H1 (cell line): ENCODE results near the gene RAD54L. TPM values are rescaled to one million over a fixed set of nuclear protein-coding genes. Genes with fewer than 3 reads are reported as not detected.

ENCODE experiments used
- CTCF ChIA-PET: fragments of 300-600 bp; sonication (Branson Sonifier 250); formaldehyde crosslinking; loops from one replicate; lab custom pipeline; 2021; ENCODE audit not compliant: partially characterized antibody; lab: Charles Lee
- POLR2A ChIA-PET: fragments of 300-600 bp; sonication (Branson Sonifier 250); formaldehyde crosslinking; loops from one replicate; lab custom pipeline; 2021; ENCODE audit warnings: inconsistent platforms; ENCODE audit not compliant: partially characterized antibody; lab: Charles Lee
- DNase-seq, 2 experiments: peaks; one replicate each; pipeline versions ENCODE4 v3.0.0 to v3.0.0-alpha.2; 2010 to 2022; ENCODE audit warnings: low spot score in 2 of 2, low read depth in 1 of 2, mixed read lengths in 1 of 2
- FAIRE-seq: peaks from 2 replicates; lab custom pipeline; 2011; peaks lifted over from hg19 to GRCh38; lab: Jason Lieb, UNC
- H2AFZ ChIP-seq: 2 replicates; pipeline ENCODE4 v1.8.1; 2012; ENCODE audit warnings: low read length, inconsistent platforms
- H2AK5ac ChIP-seq: 2 replicates; pipeline ENCODE4 v1.6.1; 2013; ENCODE audit warnings: low read depth, low read length
- H2BK120ac ChIP-seq: replicated peaks from 2 replicates; pipeline ENCODE3; 2013; ENCODE audit warnings: low read depth, low read length, inconsistent platforms
- H2BK12ac ChIP-seq: 2 replicates; pipeline ENCODE4 v1.6.1; 2013; ENCODE audit warnings: low read depth, low read length
- H2BK15ac ChIP-seq: 2 replicates; pipeline ENCODE4 v1.6.1; 2013; ENCODE audit warnings: low read length
- H2BK20ac ChIP-seq: 2 replicates; pipeline ENCODE4 v1.6.1; 2013; ENCODE audit warnings: low read length
- H2BK5ac ChIP-seq: 2 replicates; pipeline ENCODE4 v1.6.1; 2013; ENCODE audit warnings: low read depth, low read length
- H3K14ac ChIP-seq: 2 replicates; pipeline ENCODE4 v1.6.1; 2013; ENCODE audit warnings: inconsistent platforms; ENCODE audit not compliant: insufficient read length
- H3K18ac ChIP-seq: 2 replicates; pipeline ENCODE4 v1.6.1; 2013; ENCODE audit warnings: low read length; ENCODE audit errors: extremely low read depth
- H3K23ac ChIP-seq: 2 replicates; pipeline ENCODE4 v1.6.1; 2013; ENCODE audit warnings: inconsistent platforms; ENCODE audit not compliant: insufficient read length
- H3K23me2 ChIP-seq: 2 replicates; pipeline ENCODE4 v1.6.1; 2013; ENCODE audit warnings: low read depth, low read length
- H3K27ac ChIP-seq: 2 replicates; pipeline ENCODE4 v1.6.1; 2011; ENCODE audit warnings: low read depth, low read length, inconsistent platforms
- H3K27me3 ChIP-seq, 4 experiments: replicated peaks in 1 of 4; 1 replicate in 1 of 4; 2 replicates in 3 of 4; pipeline versions ENCODE4 v1.6.1 to v1.8.1; 2011 to 2013; ENCODE audit warnings: low read length in 3 of 4, mild to moderate bottlenecking in 3 of 4, inconsistent platforms in 2 of 4, mixed read lengths in 2 of 4, moderate library complexity in 1 of 4; ENCODE audit not compliant: control insufficient read depth in 3 of 4, insufficient read depth in 3 of 4; ENCODE audit errors: extremely low read depth in 1 of 4
- H3K36me3 ChIP-seq, 4 experiments: 2 replicates each; pipeline versions ENCODE4 v1.6.1 to v1.8.1; 2011 to 2013; ENCODE audit warnings: mild to moderate bottlenecking in 4 of 4, low read length in 3 of 4, moderate library complexity in 2 of 4, control low read depth in 1 of 4, inconsistent platforms in 1 of 4; ENCODE audit not compliant: insufficient read depth in 4 of 4, control insufficient read depth in 2 of 4
- H3K4ac ChIP-seq: replicated peaks from 2 replicates; pipeline ENCODE3; 2013; ENCODE audit warnings: low read length, low read depth, mixed read lengths, inconsistent platforms; ENCODE audit not compliant: insufficient read length
- H3K4me1 ChIP-seq, 4 experiments: replicated peaks in 1 of 4; 1 replicate in 1 of 4; 2 replicates in 3 of 4; pipeline versions ENCODE4 v1.6.1 to v1.8.1; 2011 to 2013; ENCODE audit warnings: low read length in 3 of 4, inconsistent platforms in 2 of 4, mixed read lengths in 1 of 4; ENCODE audit not compliant: insufficient read depth in 4 of 4, control insufficient read depth in 3 of 4
- H3K4me2 ChIP-seq, 2 experiments: 2 replicates each; pipeline versions ENCODE4 v1.6.1 to v1.8.1; 2011 to 2013; ENCODE audit warnings: low read depth in 2 of 2, low read length in 2 of 2, control low read depth in 1 of 2, inconsistent platforms in 1 of 2, mild to moderate bottlenecking in 1 of 2; ENCODE audit not compliant: insufficient read depth in 1 of 2
- H3K4me3 ChIP-seq, 4 experiments: fragments of 200-600, 300-600 bp in 1 of 4; sonication (generic), shearing (Covaris generic), sonication (Bioruptor Twin) in 1 of 4; 2 replicates each; pipeline versions ENCODE4 v1.5.1 to v1.8.1; 2011 to 2016; ENCODE audit warnings: low read length in 4 of 4, low read depth in 3 of 4, control low read depth in 2 of 4, inconsistent platforms in 2 of 4, mild to moderate bottlenecking in 2 of 4, mixed read lengths in 1 of 4, moderate library complexity in 1 of 4; ENCODE audit not compliant: insufficient read depth in 2 of 4; ENCODE audit errors: extremely low read depth in 1 of 4
- H3K56ac ChIP-seq: replicated peaks from 2 replicates; pipeline ENCODE3; 2013; ENCODE audit warnings: low read depth, mild to moderate bottlenecking, mixed read lengths, low read length, inconsistent platforms; ENCODE audit not compliant: insufficient read length
- H3K79me1 ChIP-seq: 2 replicates; pipeline ENCODE4 v1.6.1; 2013; ENCODE audit warnings: low read depth, low read length, control low read depth
- H3K79me2 ChIP-seq, 2 experiments: 2 replicates each; pipeline versions ENCODE4 v1.6.1 to v1.8.1; 2012 to 2013; ENCODE audit warnings: low read length in 2 of 2, mild to moderate bottlenecking in 2 of 2, inconsistent platforms in 1 of 2; ENCODE audit not compliant: insufficient read depth in 2 of 2, control insufficient read depth in 1 of 2
- H3K9ac ChIP-seq, 4 experiments: replicated peaks in 1 of 4; 1 replicate in 1 of 4; 2 replicates in 3 of 4; pipeline versions ENCODE4 v1.6.1 to v1.8.1; 2011 to 2013; ENCODE audit warnings: low read depth in 3 of 4, low read length in 3 of 4, control low read depth in 2 of 4, mild to moderate bottlenecking in 2 of 4, moderate library complexity in 2 of 4, inconsistent platforms in 1 of 4; ENCODE audit errors: extremely low read depth in 1 of 4
- H3K9me3 ChIP-seq, 2 experiments: 2 replicates each; pipeline versions ENCODE4 v1.6.1 to v1.8.1; 2012 to 2013; ENCODE audit warnings: mild to moderate bottlenecking in 2 of 2, moderate library complexity in 2 of 2, control low read depth in 1 of 2, inconsistent platforms in 1 of 2, low read depth in 1 of 2, low read length in 1 of 2, mixed read lengths in 1 of 2; ENCODE audit not compliant: insufficient read depth in 2 of 2
- H4K20me1 ChIP-seq, 2 experiments: replicated peaks in 1 of 2; 2 replicates each; pipeline versions ENCODE3 to v1.8.1; 2011 to 2013; ENCODE audit warnings: inconsistent platforms in 2 of 2, low read length in 2 of 2, mild to moderate bottlenecking in 1 of 2; ENCODE audit not compliant: insufficient read depth in 2 of 2, control insufficient read depth in 1 of 2
- H4K5ac ChIP-seq: 2 replicates; pipeline ENCODE4 v1.6.1; 2013; ENCODE audit warnings: low read length, low read depth, mixed read lengths, inconsistent platforms; ENCODE audit not compliant: insufficient read length
- H4K8ac ChIP-seq: 2 replicates; pipeline ENCODE4 v1.8.0; 2013; ENCODE audit warnings: mild to moderate bottlenecking, moderate library complexity, low read length, inconsistent platforms; ENCODE audit not compliant: insufficient read depth; ENCODE audit errors: extremely low read depth
- H4K91ac ChIP-seq: replicated peaks from 2 replicates; pipeline ENCODE3; 2013; ENCODE audit warnings: low read length, mixed read lengths, inconsistent platforms; ENCODE audit not compliant: insufficient read length
- ASH2L ChIP-seq: fragments of 200-600, 300-600 bp; sonication (generic); IDR thresholded peaks from one replicate; pipeline ENCODE4 v1.7.1; 2017; ENCODE audit warnings: low read length
- ATF2 ChIP-seq: IDR thresholded peaks from 2 replicates; pipeline ENCODE4 v1.6.1; 2012; ENCODE audit warnings: low read length, inconsistent platforms
- CHD2 ChIP-seq: IDR thresholded peaks from 2 replicates; pipeline ENCODE4 v1.6.1; 2012; ENCODE audit warnings: low read length, improper control_type of control experiment
- EZH2 ChIP-seq: fragments of 200-600 bp; sonication (generic); IDR thresholded peaks from 2 replicates; pipeline ENCODE4 v1.7.1; 2012; ENCODE audit warnings: low read depth, mild to moderate bottlenecking, moderate library complexity, low read length, inconsistent platforms; ENCODE audit not compliant: severe bottlenecking
- GTF2F1 ChIP-seq: IDR thresholded peaks from 2 replicates; pipeline ENCODE4 v1.6.1; 2012; ENCODE audit warnings: low read depth, low read length, improper control_type of control experiment, borderline replicate concordance
- KDM5A ChIP-seq: fragments of 200-600 bp; IDR thresholded peaks from 2 replicates; pipeline ENCODE4 v1.7.1; 2012; ENCODE audit warnings: mild to moderate bottlenecking, low read length, inconsistent platforms, mixed read lengths
- PHF8 ChIP-seq: fragments of 200-600 bp; sonication (generic); conservative IDR thresholded peaks from 2 replicates; pipeline ENCODE4 v1.7.1; 2012; ENCODE audit warnings: low read depth, mild to moderate bottlenecking, inconsistent platforms, low read length, moderate library complexity
- SIN3A ChIP-seq, 2 experiments: IDR thresholded peaks in 1 of 2; conservative IDR thresholded peaks in 1 of 2; 2 replicates each; pipeline ENCODE4 v1.6.1; 2011 to 2012; ENCODE audit warnings: low read length in 2 of 2, improper control_type of control experiment in 1 of 2, low read depth in 1 of 2, mild to moderate bottlenecking in 1 of 2
- SIX5 ChIP-seq: IDR thresholded peaks from 2 replicates; pipeline ENCODE4 v1.6.1; 2011; ENCODE audit warnings: mild to moderate bottlenecking, low read depth, low read length
- SP1 ChIP-seq: IDR thresholded peaks from 2 replicates; pipeline ENCODE4 v1.6.1; 2011; ENCODE audit warnings: low read depth, low read length
- SRF ChIP-seq: IDR thresholded peaks from 2 replicates; pipeline ENCODE4 v1.6.1; 2011; ENCODE audit warnings: mild to moderate bottlenecking, low read depth, low read length, moderate library complexity
- TEAD4 ChIP-seq: IDR thresholded peaks from 2 replicates; pipeline ENCODE4 v1.6.1; 2012; ENCODE audit warnings: low read depth, low read length, inconsistent platforms, mixed read lengths
- ZNF274 ChIP-seq: IDR thresholded peaks from 2 replicates; pipeline ENCODE4 v1.7.0; 2012; ENCODE audit warnings: low read length, borderline replicate concordance; ENCODE audit errors: extremely low read depth
- WGBS, 2 experiments: shearing (Covaris generic) in 1 of 2; methylation state at CpG; one replicate each; pipeline versions ENCODE4 v1.1.6 to v1.1.7; 2013 to 2015; ENCODE audit warnings: low lambda C conversion rate in 2 of 2, mixed read lengths in 2 of 2, inconsistent platforms in 1 of 2, low coverage in 1 of 2, missing lambda C conversion rate in 1 of 2; ENCODE audit not compliant: insufficient replicate concordance in 2 of 2, insufficient coverage in 1 of 2, insufficient read length in 1 of 2; ENCODE audit errors: extremely low coverage in 1 of 2, missing lambda C conversion rate in 1 of 2; 5-methylcytosine and 5-hydroxymethylcytosine counted together
- polyA plus RNA-seq, 7 experiments: library from polyadenylated mRNA; depleted of rRNA in 3 of 7; stranded (reverse) in 5 of 7; unstranded in 2 of 7; fragments of >200 nt in 5 of 7; fragments of 200-250 nt in 2 of 7; gene quantifications; 1 replicate in 5 of 7; 2 replicates in 1 of 7; 4 replicates in 1 of 7; pipeline versions ENCODE4 v1.2.1 to v1.2.3, GENCODE V29; 2011 to 2013; ENCODE audit warnings: missing spikeins in 2 of 7, mixed read lengths in 2 of 7
- total RNA-seq: library from RNA; stranded (reverse); fragmentation: NEBNext Ultra II Directional; extraction: Animal tissue kit (Norgen Biotek cat#: 25700); gene quantifications from 2 replicates; pipeline ENCODE4 v1.2.1, GENCODE V29; 2021

Gene RAD54L
- total and polyA plus RNA-seq, 2 of the 8 experiments (the other 6 are each of a cell fraction or from before 2014, with no cell fraction given) = 43.5 to 50.3 TPM

- H2BK120ac ChIP-seq = no peak overlapping the region
- no peak overlapping the region for H4K8ac ChIP-seq
- H2AFZ ChIP-seq = no peak overlapping the region
- H3K56ac ChIP-seq = no peak overlapping the region
- H3K27me3 ChIP-seq = no peaks in the 10 kb centered on the region
- H2AK5ac ChIP-seq = no peak overlapping the region
- FAIRE-seq = no peak
- no peak overlapping the region for H3K14ac ChIP-seq
- 94% methylated on average over 2 of the region's 2 CpGs; no CpG with 5 or more reads in 1 of the 2 experiments for WGBS, 2 experiments
- H3K4me3 ChIP-seq = no peak overlapping the region
- peaks cover 3 to 7% of the 10 kb centered on the region in 2 experiments for H4K20me1 ChIP-seq
- H3K23me2 ChIP-seq = no peaks in the 10 kb centered on the region
- H2BK20ac ChIP-seq = no peak overlapping the region
- H3K9me3 ChIP-seq = no peaks in the 10 kb centered on the region
- no peak overlapping the region for H2BK5ac ChIP-seq
- no peak overlapping the region for H3K18ac ChIP-seq
- POLR2A ChIA-PET = interaction anchor here (0.7 to 10.6 kb wide), 7 partner anchors 9 to 132 kb away, joined by 3 to 100 read pairs (median 11); partner anchors contain the start of gene RAD54L
- H3K27ac ChIP-seq = no peak overlapping the region
- H4K5ac ChIP-seq = no peak overlapping the region
- H3K4me1 ChIP-seq = no peaks in the 10 kb centered on the region
- no peak overlapping the region for H2BK15ac ChIP-seq
- H3K23ac ChIP-seq = no peak overlapping the region
- no peaks in the 10 kb centered on the region; the same call in 1 of the 2 replicates for H3K79me1 ChIP-seq
- no peaks in the 10 kb centered on the region for H3K79me2 ChIP-seq
- H3K4me2 ChIP-seq = no peak overlapping the region
- no peak overlapping the region for H2BK12ac ChIP-seq
- DNase-seq = no peak
- H3K4ac ChIP-seq = no peak overlapping the region
- no peak overlapping the region for H3K9ac ChIP-seq
- H4K91ac ChIP-seq = no peak overlapping the region
- CTCF ChIA-PET = no interaction called here
- peaks cover 20 to 69% (median 46%) of the 10 kb centered on the region in 4 experiments for H3K36me3 ChIP-seq
- TF ChIP-seq SIX5 (no peak), ASH2L (no peak), GTF2F1 (no peak), SRF (no peak), SP1 (no peak), ATF2 (no peak), KDM5A (no peak), TEAD4 (no peak), EZH2 (no peak), CHD2 (no peak), PHF8 (no peak), ZNF274 (no peak), SIN3A (conservative IDR thresholded peaks at IDR 0.05 in 1 of 2, IDR thresholded peaks at IDR 0.05 in 1 of 2; ENCODE audit: low read depth in 1 of 2, low read length in 2 of 2) (no peak)
Observed at GRCh38 chr1:46256523-46256922, 9.0 kb downstream of the RAD54L start.
